DOHH2 (cell line): ENCODE measurements around the gene ACTA1.

Experiments used
- H3F3A ChIP-seq: fragments of 200-600 bp; sonication (generic), shearing (Covaris generic); 2 replicates; pipeline ENCODE4 v1.6.0; 2016; ENCODE audit warnings: antibody characterized with exemption, mild to moderate bottlenecking; ENCODE audit not compliant: control insufficient read depth, insufficient read depth
- H3K27ac ChIP-seq: fragments of 200-600 bp; sonication (generic); 2 replicates; pipeline ENCODE4 v1.5.1; 2014; ENCODE audit warnings: low read depth, mild to moderate bottlenecking, low read length, moderate library complexity
- H3K27me3 ChIP-seq: fragments of 200-600 bp; sonication (generic); 2 replicates; pipeline ENCODE4 v1.6.1; 2014; ENCODE audit warnings: mild to moderate bottlenecking, low read length, mixed read lengths; ENCODE audit not compliant: control insufficient read depth
- H3K36me3 ChIP-seq: fragments of 200-600 bp; sonication (generic); 2 replicates; pipeline ENCODE4 v1.6.1; 2014; ENCODE audit warnings: mild to moderate bottlenecking, low read length, moderate library complexity, mixed read lengths; ENCODE audit not compliant: control insufficient read depth
- H3K4me1 ChIP-seq: fragments of 200-600 bp; sonication (generic); 2 replicates; pipeline ENCODE4 v1.6.1; 2014; ENCODE audit warnings: mild to moderate bottlenecking, low read length, mixed read lengths; ENCODE audit not compliant: control insufficient read depth
- H3K4me2 ChIP-seq: fragments of 200-600 bp; sonication (generic); 2 replicates; pipeline ENCODE4 v1.6.0; 2014; ENCODE audit warnings: mild to moderate bottlenecking, low read length, moderate library complexity
- H3K4me3 ChIP-seq: fragments of 200-600 bp; sonication (generic); 2 replicates; pipeline ENCODE4 v1.5.1; 2014; ENCODE audit warnings: mild to moderate bottlenecking, low read length, mixed read lengths
- H3K79me2 ChIP-seq: fragments of 200-600 bp; sonication (generic); 2 replicates; pipeline ENCODE4 v1.6.1; 2014; ENCODE audit warnings: mild to moderate bottlenecking, low read length, mixed read lengths; ENCODE audit not compliant: control insufficient read depth
- H3K9me2 ChIP-seq: fragments of 200-600 bp; sonication (generic); replicated peaks from 2 replicates; pipeline ENCODE4 v1.6.1; 2014; ENCODE audit warnings: mild to moderate bottlenecking, low read length, mixed read lengths; ENCODE audit not compliant: control insufficient read depth
- H3K9me3 ChIP-seq: fragments of 200-600 bp; sonication (generic); 2 replicates; pipeline ENCODE4 v1.6.1; 2014; ENCODE audit warnings: antibody characterized with exemption, low read length, mixed read lengths; ENCODE audit not compliant: control insufficient read depth, insufficient read depth
- H4K20me1 ChIP-seq: fragments of 200-600 bp; sonication (generic); 2 replicates; pipeline ENCODE4 v1.6.0; 2014; ENCODE audit warnings: low read depth, mild to moderate bottlenecking, antibody characterized with exemption, low read length, moderate library complexity; ENCODE audit not compliant: control insufficient read depth, insufficient read depth
- EZH2phosphoT487 ChIP-seq: fragments of 200-600 bp; sonication (generic); IDR thresholded peaks from 2 replicates; pipeline ENCODE4 v1.6.1; 2017; ENCODE audit warnings: borderline replicate concordance, mild to moderate bottlenecking, antibody characterized with exemption, low read length, moderate library complexity, mixed read lengths
- TF ChIP-seq, protein P1 (sequence below): fragments of 200-600 bp; sonication (generic); IDR thresholded peaks from one replicate; pipeline ENCODE4 v1.5.1; 2014; ENCODE audit warnings: antibody characterized with exemption, mild to moderate bottlenecking, low read depth, low read length; ENCODE audit not compliant: poor library complexity, severe bottlenecking

ACTA1 gene

GRCh38 chr1:229464672-229465071 is 30.8 kb upstream of the ACTA1 start:
- TF ChIP-seq, protein P1, sequence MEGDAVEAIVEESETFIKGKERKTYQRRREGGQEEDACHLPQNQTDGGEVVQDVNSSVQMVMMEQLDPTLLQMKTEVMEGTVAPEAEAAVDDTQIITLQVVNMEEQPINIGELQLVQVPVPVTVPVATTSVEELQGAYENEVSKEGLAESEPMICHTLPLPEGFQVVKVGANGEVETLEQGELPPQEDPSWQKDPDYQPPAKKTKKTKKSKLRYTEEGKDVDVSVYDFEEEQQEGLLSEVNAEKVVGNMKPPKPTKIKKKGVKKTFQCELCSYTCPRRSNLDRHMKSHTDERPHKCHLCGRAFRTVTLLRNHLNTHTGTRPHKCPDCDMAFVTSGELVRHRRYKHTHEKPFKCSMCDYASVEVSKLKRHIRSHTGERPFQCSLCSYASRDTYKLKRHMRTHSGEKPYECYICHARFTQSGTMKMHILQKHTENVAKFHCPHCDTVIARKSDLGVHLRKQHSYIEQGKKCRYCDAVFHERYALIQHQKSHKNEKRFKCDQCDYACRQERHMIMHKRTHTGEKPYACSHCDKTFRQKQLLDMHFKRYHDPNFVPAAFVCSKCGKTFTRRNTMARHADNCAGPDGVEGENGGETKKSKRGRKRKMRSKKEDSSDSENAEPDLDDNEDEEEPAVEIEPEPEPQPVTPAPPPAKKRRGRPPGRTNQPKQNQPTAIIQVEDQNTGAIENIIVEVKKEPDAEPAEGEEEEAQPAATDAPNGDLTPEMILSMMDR = no peak
- no peak for TF ChIP-seq EZH2phosphoT487
- Histone ChIP-seq H3K79me2 (no peaks in the 10 kb centered on the region), H3K4me3 (no peak overlapping the region), H3F3A (no peaks in the 10 kb centered on the region), H4K20me1 (no peaks in the 10 kb centered on the region), H3K27ac (no peak overlapping the region), H3K4me2 (no peak overlapping the region), H3K4me1 (no peaks in the 10 kb centered on the region), H3K27me3 (no peaks in the 10 kb centered on the region), H3K9me3 (no peaks in the 10 kb centered on the region), H3K36me3 (peaks cover 91% of the 10 kb centered on the region), H3K9me2 (no peaks in the 10 kb centered on the region)

GRCh38 chr1:229461032-229461668 is 27.3 kb upstream of the ACTA1 start:
- Histone ChIP-seq H4K20me1 (no peaks in the 10 kb centered on the region; the same call in 1 of the 2 replicates), H3F3A (peaks cover 5% of the 10 kb centered on the region; the same call in 1 of the 2 replicates), H3K4me1 (no peaks in the 10 kb centered on the region), H3K36me3 (peaks cover 90% of the 10 kb centered on the region), H3K27me3 (no peaks in the 10 kb centered on the region), H3K79me2 (no peaks in the 10 kb centered on the region), H3K27ac (no peak overlapping the region), H3K9me3 (no peaks in the 10 kb centered on the region), H3K9me2 (no peaks in the 10 kb centered on the region), H3K4me2 (no peak overlapping the region), H3K4me3 (no peak overlapping the region)
- TF ChIP-seq, protein P1 = no peak
- no peak for TF ChIP-seq EZH2phosphoT487

- H3K36me3 ChIP-seq = peaks cover 84% of the 10 kb centered on the region
- no peak for TF ChIP-seq EZH2phosphoT487
- TF ChIP-seq, protein P1 = no peak
- H3K4me1 ChIP-seq = no peaks in the 10 kb centered on the region
- H4K20me1 ChIP-seq = no peaks in the 10 kb centered on the region; the same call in 1 of the 2 replicates
- H3K4me2 ChIP-seq = no peak overlapping the region
- H3K9me2 ChIP-seq = no peaks in the 10 kb centered on the region
- H3F3A ChIP-seq = peaks cover 5% of the 10 kb centered on the region; the same call in 1 of the 2 replicates
- H3K27me3 ChIP-seq = no peaks in the 10 kb centered on the region
- H3K79me2 ChIP-seq = no peaks in the 10 kb centered on the region
- H3K27ac ChIP-seq = no peak overlapping the region
- no peaks in the 10 kb centered on the region for H3K9me3 ChIP-seq
- no peak overlapping the region for H3K4me3 ChIP-seq
These were observed 25.9 kb upstream of the ACTA1 start for GRCh38 chr1:229459815-229460214.
